H1 (cell line): ENCODE measurements around the gene PTX4. TPM values are rescaled to one million over a fixed set of nuclear protein-coding genes. Genes with fewer than 3 reads are reported as not detected.

ENCODE experiments used
- BRCA1 ChIP-seq: IDR thresholded peaks from 2 replicates; pipeline ENCODE4 v1.6.1; 2012; ENCODE audit warnings: low read depth, low read length, improper control_type of control experiment
- NRF1 ChIP-seq: IDR thresholded peaks from 2 replicates; pipeline ENCODE4 v1.6.1; 2011; ENCODE audit warnings: mild to moderate bottlenecking, low read depth, low read length, improper control_type of control experiment
- polyA plus RNA-seq, 7 experiments: library from polyadenylated mRNA; depleted of rRNA in 3 of 7; stranded (reverse) in 5 of 7; unstranded in 2 of 7; fragments of >200 nt in 5 of 7; fragments of 200-250 nt in 2 of 7; gene quantifications; 1 replicate in 5 of 7; 2 replicates in 1 of 7; 4 replicates in 1 of 7; pipeline versions ENCODE4 v1.2.1 to v1.2.3, GENCODE V29; 2011 to 2013; ENCODE audit warnings: missing spikeins in 2 of 7, mixed read lengths in 2 of 7
- total RNA-seq: library from RNA; stranded (reverse); fragmentation: NEBNext Ultra II Directional; extraction: Animal tissue kit (Norgen Biotek cat#: 25700); gene quantifications from 2 replicates; pipeline ENCODE4 v1.2.1, GENCODE V29; 2021

The PTX4 gene
- total and polyA plus RNA-seq, 2 of the 8 experiments (the other 6 are each of a cell fraction or from before 2014, with no cell fraction given) = not detected

DNA sequence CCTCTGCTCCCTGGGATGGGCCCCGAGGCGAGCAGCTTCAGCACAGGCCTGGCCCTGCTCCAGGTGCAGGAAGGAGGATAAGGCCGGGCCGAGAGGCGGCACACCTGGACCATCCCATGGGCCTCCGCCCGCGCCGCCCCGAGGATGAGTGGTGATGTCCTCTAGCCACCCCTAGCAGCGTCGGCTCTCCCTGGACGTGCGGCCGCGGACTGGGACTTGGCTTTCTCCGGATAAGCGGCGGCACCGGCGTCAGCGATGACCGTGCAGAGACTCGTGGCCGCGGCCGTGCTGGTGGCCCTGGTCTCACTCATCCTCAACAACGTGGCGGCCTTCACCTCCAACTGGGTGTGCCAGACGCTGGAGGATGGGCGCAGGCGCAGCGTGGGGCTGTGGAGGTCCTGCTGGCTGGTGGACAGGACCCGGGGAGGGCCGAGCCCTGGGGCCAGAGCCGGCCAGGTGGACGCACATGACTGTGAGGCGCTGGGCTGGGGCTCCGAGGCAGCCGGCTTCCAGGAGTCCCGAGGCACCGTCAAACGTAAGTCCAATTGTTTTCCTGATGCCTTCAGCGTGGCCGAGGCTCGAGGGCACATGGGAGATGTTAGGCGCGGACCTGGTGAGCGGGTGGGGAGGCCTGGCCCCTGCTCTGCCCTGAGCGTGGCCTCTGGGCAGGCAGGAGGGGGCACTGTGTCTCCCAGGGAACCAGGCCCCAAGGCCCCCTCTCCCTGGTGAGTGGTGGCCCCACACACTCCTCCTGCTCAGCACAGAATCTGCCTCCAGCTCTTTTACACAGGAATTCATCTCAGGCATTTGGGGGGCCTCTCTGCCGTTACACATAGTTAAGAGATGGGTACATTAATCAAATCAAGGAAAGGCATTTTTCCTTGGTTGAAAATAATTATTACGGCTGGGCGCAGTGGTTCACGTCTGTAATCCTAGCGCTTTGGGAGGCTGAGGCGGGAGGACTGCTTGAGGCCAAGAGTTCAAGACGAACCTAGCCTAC lies 45.6 kb upstream of the PTX4 start (continued):
- no peak for TF ChIP-seq BRCA1
- no peak for TF ChIP-seq NRF1
